IMR-90 (cell line): ENCODE data around the gene SOWAHB.

ENCODE experiments used
- CEBPB ChIP-seq: IDR thresholded peaks from 2 replicates; pipeline ENCODE4 v1.6.1; 2012; ENCODE audit warnings: low read depth, low read length, improper control_type of control experiment
- MAFK ChIP-seq: IDR thresholded peaks from 2 replicates; pipeline ENCODE4 v1.6.1; 2012; ENCODE audit warnings: low read depth, low read length, improper control_type of control experiment
- MXI1 ChIP-seq: IDR thresholded peaks from 2 replicates; pipeline ENCODE4 v1.6.1; 2012; ENCODE audit warnings: low read depth, mild to moderate bottlenecking, low read length, moderate library complexity, borderline replicate concordance
- POLR2A ChIP-seq: IDR thresholded peaks from 2 replicates; pipeline ENCODE4 v1.6.1; 2012; ENCODE audit warnings: mild to moderate bottlenecking, low read depth, low read length
- RAD21 ChIP-seq: IDR thresholded peaks from 2 replicates; pipeline ENCODE4 v1.6.1; 2012; ENCODE audit warnings: low read length, improper control_type of control experiment
- RCOR1 ChIP-seq: IDR thresholded peaks from 2 replicates; pipeline ENCODE4 v1.6.1; 2012; ENCODE audit warnings: mild to moderate bottlenecking, low read length, improper control_type of control experiment; ENCODE audit not compliant: insufficient replicate concordance
- RFX5 ChIP-seq: IDR thresholded peaks from 2 replicates; pipeline ENCODE4 v1.8.0; 2012; ENCODE audit warnings: low read depth, mild to moderate bottlenecking, low read length, moderate library complexity
- SMC3 ChIP-seq: fragments of 150-350 bp; IDR thresholded peaks from 2 replicates; pipeline ENCODE4 v1.6.1; 2016; ENCODE audit warnings: low read depth, mild to moderate bottlenecking, antibody characterized with exemption, low read length, moderate library complexity
- TF ChIP-seq, protein P1 (sequence below): conservative IDR thresholded peaks from 2 replicates; pipeline ENCODE4 v1.5.1; 2012; ENCODE audit warnings: mild to moderate bottlenecking, low read depth, low read length, improper control_type of control experiment
- TF ChIP-seq, protein P2 (sequence below): fragments of 150-350 bp; IDR thresholded peaks from 2 replicates; pipeline ENCODE4 v1.6.1; 2017; ENCODE audit warnings: mild to moderate bottlenecking, antibody characterized with exemption, low read length, low read depth
- TF ChIP-seq, protein P3 (sequence below): fragments of 150-350 bp; IDR thresholded peaks from 2 replicates; pipeline ENCODE4 v1.6.1; 2016; ENCODE audit warnings: low read depth, mild to moderate bottlenecking, low read length, moderate library complexity, borderline replicate concordance

DNA sequence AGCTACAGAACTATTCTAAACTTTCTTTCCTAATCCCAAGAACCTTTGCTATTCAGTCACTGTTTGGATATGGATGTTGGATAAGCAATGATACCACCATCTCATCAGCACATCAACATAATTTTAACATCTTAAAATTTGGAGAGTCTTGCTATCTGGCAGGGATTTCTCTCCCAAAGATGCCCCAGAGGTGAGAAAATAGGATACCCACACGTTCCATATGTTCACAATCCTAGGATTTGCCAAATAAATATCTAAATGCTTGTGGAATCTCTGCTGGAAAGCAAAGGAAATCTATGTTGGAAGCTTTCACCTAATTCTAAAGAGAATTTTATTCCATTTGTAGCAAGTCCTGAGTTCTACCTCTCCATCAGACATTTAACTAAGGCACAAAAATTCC is 24.4 kb downstream of the SOWAHB start:
- TF ChIP-seq POLR2A (no peak), RAD21 (no peak), MXI1 (no peak), RCOR1 (no peak), RFX5 (no peak), SMC3 (no peak), CEBPB (no peak), MAFK (no peak)
- TF ChIP-seq, protein P1, sequence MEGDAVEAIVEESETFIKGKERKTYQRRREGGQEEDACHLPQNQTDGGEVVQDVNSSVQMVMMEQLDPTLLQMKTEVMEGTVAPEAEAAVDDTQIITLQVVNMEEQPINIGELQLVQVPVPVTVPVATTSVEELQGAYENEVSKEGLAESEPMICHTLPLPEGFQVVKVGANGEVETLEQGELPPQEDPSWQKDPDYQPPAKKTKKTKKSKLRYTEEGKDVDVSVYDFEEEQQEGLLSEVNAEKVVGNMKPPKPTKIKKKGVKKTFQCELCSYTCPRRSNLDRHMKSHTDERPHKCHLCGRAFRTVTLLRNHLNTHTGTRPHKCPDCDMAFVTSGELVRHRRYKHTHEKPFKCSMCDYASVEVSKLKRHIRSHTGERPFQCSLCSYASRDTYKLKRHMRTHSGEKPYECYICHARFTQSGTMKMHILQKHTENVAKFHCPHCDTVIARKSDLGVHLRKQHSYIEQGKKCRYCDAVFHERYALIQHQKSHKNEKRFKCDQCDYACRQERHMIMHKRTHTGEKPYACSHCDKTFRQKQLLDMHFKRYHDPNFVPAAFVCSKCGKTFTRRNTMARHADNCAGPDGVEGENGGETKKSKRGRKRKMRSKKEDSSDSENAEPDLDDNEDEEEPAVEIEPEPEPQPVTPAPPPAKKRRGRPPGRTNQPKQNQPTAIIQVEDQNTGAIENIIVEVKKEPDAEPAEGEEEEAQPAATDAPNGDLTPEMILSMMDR: no peak
- TF ChIP-seq, protein P2, sequence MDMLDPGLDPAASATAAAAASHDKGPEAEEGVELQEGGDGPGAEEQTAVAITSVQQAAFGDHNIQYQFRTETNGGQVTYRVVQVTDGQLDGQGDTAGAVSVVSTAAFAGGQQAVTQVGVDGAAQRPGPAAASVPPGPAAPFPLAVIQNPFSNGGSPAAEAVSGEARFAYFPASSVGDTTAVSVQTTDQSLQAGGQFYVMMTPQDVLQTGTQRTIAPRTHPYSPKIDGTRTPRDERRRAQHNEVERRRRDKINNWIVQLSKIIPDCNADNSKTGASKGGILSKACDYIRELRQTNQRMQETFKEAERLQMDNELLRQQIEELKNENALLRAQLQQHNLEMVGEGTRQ: no peak
- TF ChIP-seq, protein P3, sequence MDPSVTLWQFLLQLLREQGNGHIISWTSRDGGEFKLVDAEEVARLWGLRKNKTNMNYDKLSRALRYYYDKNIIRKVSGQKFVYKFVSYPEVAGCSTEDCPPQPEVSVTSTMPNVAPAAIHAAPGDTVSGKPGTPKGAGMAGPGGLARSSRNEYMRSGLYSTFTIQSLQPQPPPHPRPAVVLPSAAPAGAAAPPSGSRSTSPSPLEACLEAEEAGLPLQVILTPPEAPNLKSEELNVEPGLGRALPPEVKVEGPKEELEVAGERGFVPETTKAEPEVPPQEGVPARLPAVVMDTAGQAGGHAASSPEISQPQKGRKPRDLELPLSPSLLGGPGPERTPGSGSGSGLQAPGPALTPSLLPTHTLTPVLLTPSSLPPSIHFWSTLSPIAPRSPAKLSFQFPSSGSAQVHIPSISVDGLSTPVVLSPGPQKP: no peak
